OCI-LY3 (cell line): ENCODE data around the gene RFNG.

ENCODE experiments used
- H2AFZ ChIP-seq: fragments of 200-600, 300-600 bp; shearing (Covaris generic); 2 replicates; pipeline ENCODE4 v1.6.0; 2014; ENCODE audit warnings: antibody characterized with exemption, low read depth, low read length
- H3K27ac ChIP-seq: fragments of 200-600, 300-600 bp; sonication (generic); 2 replicates; pipeline ENCODE4 v1.5.1; 2014; ENCODE audit warnings: mild to moderate bottlenecking, low read length, moderate library complexity, mixed read lengths
- H3K27me3 ChIP-seq: fragments of 200-600, 300-600 bp; sonication (generic); 2 replicates; pipeline ENCODE4 v1.6.1; 2014; ENCODE audit warnings: low read depth, low read length, mixed read lengths
- H3K36me3 ChIP-seq: fragments of 200-600, 300-600 bp; sonication (generic); replicated peaks from 2 replicates; pipeline ENCODE3; 2014; ENCODE audit warnings: low read depth, low read length, mixed read lengths
- H3K4me1 ChIP-seq: fragments of 300-600, 200-600 bp; sonication (generic); 2 replicates; pipeline ENCODE4 v1.6.1; 2014; ENCODE audit warnings: low read length, mixed read lengths
- H3K4me2 ChIP-seq: fragments of 200-600, 300-600 bp; sonication (generic); 2 replicates; pipeline ENCODE4 v1.6.1; 2014; ENCODE audit warnings: low read length, mixed read lengths
- H3K4me3 ChIP-seq: fragments of 300-600, 200-600 bp; sonication (generic); 2 replicates; pipeline ENCODE4 v1.5.1; 2014; ENCODE audit warnings: antibody characterized with exemption, mild to moderate bottlenecking, low read length, moderate library complexity
- H3K79me2 ChIP-seq: fragments of 300-600, 200-600 bp; shearing (Covaris generic); 2 replicates; pipeline ENCODE4 v1.6.1; 2014; ENCODE audit warnings: mild to moderate bottlenecking, low read length, mixed read lengths
- H3K9ac ChIP-seq: fragments of 300-600, 200-600 bp; shearing (Covaris generic); 2 replicates; pipeline ENCODE4 v1.6.0; 2014; ENCODE audit warnings: mild to moderate bottlenecking, low read length, moderate library complexity
- H3K9me3 ChIP-seq: fragments of 200-600, 300-600 bp; shearing (Covaris generic); 2 replicates; pipeline ENCODE4 v1.6.1; 2014; ENCODE audit warnings: low read length, mixed read lengths; ENCODE audit not compliant: insufficient read depth
- H4K20me1 ChIP-seq: fragments of 200-600, 300-600 bp; sonication (generic); 2 replicates; pipeline ENCODE4 v1.6.1; 2016; ENCODE audit warnings: low read length, mixed read lengths; ENCODE audit not compliant: insufficient read depth
- CTCF ChIP-seq: fragments of 200-600, 300-600 bp; sonication (generic); IDR thresholded peaks from 2 replicates; pipeline ENCODE4 v1.5.1; 2014; ENCODE audit warnings: antibody characterized with exemption, low read length, low read depth
- EZH2phosphoT487 ChIP-seq: fragments of 200-600 bp; shearing (Covaris generic); IDR thresholded peaks from 2 replicates; pipeline ENCODE4 v1.6.1; 2018; ENCODE audit warnings: antibody characterized with exemption, mixed run types, low read depth

Gene RFNG

DNA sequence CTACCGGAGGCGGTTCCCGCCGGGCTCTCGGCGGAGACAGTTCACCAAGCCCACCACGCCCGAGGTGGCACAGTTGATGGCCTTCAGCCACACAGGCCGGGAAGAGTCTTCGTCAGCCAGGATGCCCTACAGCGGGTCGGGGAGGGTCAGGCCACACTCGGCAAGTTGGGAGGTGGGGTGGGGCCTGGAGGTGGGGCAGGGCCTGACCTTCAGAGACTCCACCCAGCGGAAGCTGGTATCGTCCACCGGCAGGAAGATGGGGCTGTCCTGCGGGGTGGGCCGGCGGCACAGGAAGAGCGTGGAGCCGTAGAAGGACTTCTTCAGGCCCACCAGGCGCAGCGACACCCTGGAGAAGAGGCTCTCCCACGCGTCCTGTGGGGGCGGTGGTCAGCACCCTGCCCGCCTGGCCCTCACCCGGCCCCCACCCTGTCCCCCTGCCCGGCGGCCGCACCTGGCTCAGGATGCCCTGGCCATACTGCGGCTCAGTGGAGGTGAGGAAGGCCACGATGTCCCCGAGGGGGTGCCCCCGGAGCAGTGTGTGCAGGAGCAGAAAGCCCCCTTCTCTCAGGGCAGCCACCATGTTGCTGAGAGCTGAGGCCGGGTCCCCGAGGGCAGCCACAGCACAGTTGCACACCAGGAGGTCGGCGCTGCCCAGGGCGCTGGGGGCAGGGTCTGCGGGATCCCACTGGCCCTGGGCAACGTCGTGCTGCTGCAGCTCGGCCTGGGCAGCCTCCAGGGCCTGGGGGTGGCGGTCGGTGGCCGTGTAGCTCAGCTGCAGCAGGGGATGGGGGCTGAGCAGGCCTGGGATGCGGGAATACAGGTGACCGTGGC, 33.6 kb upstream of the RFNG start:
- no peaks in the 10 kb centered on the region for H3K79me2 ChIP-seq
- no peaks in the 10 kb centered on the region for H3K27me3 ChIP-seq
- H2AFZ ChIP-seq: no peak overlapping the region
- no peak overlapping the region for H3K9ac ChIP-seq
- H3K36me3 ChIP-seq: peaks cover 81% of the 10 kb centered on the region
- no peaks in the 10 kb centered on the region for H3K9me3 ChIP-seq
- no peak overlapping the region for H3K4me3 ChIP-seq
- no peak for TF ChIP-seq CTCF
- TF ChIP-seq EZH2phosphoT487: no peak
- H3K27ac ChIP-seq: no peak overlapping the region
- H3K4me1 ChIP-seq: no peaks in the 10 kb centered on the region
- H4K20me1 ChIP-seq: peaks cover 18% of the 10 kb centered on the region
- no peak overlapping the region for H3K4me2 ChIP-seq

GRCh38 chr17:82084373-82085030, 32.9 kb upstream of the RFNG start:
- TF ChIP-seq CTCF (no peak), EZH2phosphoT487 (no peak)
- Histone ChIP-seq H3K4me1 (no peaks in the 10 kb centered on the region), H4K20me1 (peaks cover 18% of the 10 kb centered on the region), H3K79me2 (no peaks in the 10 kb centered on the region), H3K9me3 (no peaks in the 10 kb centered on the region), H3K27me3 (no peaks in the 10 kb centered on the region), H2AFZ (no peak overlapping the region), H3K9ac (no peak overlapping the region), H3K4me2 (no peak overlapping the region), H3K4me3 (no peak overlapping the region), H3K36me3 (peaks cover 79% of the 10 kb centered on the region), H3K27ac (no peak overlapping the region)

DNA sequence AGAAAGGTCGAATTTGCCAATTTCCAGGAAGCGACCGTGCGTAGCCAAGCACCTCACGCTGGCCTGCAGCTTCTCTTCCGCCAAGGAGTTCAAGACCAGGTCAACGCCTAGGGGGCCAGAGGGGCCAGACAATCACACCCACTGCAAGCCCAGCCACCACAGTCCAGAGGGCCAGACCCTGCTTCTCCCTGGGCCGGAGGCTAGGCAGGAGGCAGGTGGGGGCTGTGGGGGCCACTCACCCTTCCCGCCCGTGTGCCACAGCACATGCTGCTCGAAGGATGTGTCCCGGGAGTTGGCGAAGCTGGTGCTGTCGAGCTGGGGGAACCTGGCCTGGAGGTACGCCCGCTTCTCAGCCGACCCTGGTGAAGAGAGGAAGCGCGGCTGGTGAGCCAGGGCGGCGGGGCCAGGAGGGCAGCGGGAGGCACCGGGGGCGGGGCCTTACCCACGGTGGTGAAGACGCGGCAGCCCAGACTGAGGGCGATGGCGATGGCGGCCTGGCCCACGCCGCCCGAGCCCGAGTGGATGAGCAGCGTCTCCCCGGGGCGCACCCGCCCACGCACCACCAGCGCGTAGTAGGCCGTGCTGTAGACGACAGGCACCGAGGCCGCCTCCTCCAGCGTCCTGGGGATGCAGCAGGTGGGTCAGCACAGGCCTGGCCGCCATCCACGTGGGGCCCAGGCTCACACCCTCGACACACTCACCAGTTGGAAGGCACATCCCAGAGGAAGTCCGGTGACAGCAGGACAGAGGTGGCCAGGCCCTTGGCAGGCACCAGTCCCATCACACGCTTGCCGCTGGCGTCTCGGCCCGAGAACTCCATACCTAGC, 32.1 kb upstream of the RFNG start:
- Histone ChIP-seq H3K36me3 (peaks cover 75% of the 10 kb centered on the region), H3K4me2 (no peak overlapping the region), H3K9me3 (no peaks in the 10 kb centered on the region), H3K27ac (no peak overlapping the region), H3K9ac (no peak overlapping the region), H3K27me3 (no peaks in the 10 kb centered on the region), H3K4me3 (no peak overlapping the region), H3K4me1 (no peaks in the 10 kb centered on the region), H2AFZ (no peak overlapping the region), H3K79me2 (no peaks in the 10 kb centered on the region), H4K20me1 (peaks cover 22% of the 10 kb centered on the region)
- no peak for TF ChIP-seq CTCF
- TF ChIP-seq EZH2phosphoT487: no peak

- H2AFZ ChIP-seq: no peak overlapping the region
- H4K20me1 ChIP-seq: peaks cover 21% of the 10 kb centered on the region
- no peak overlapping the region for H3K9ac ChIP-seq
- H3K4me3 ChIP-seq: no peak overlapping the region
- no peak for TF ChIP-seq CTCF
- no peak for TF ChIP-seq EZH2phosphoT487
- H3K27ac ChIP-seq: no peak overlapping the region
- H3K4me2 ChIP-seq: no peak overlapping the region
- no peaks in the 10 kb centered on the region for H3K9me3 ChIP-seq
- peaks cover 71% of the 10 kb centered on the region for H3K36me3 ChIP-seq
- no peaks in the 10 kb centered on the region for H3K4me1 ChIP-seq
- no peaks in the 10 kb centered on the region for H3K27me3 ChIP-seq
- H3K79me2 ChIP-seq: no peaks in the 10 kb centered on the region
Observed at GRCh38 chr17:82083009-82083408, 31.4 kb upstream of the RFNG start.
